ENCODE data around the gene CD84. TPM values are rescaled to one million over a fixed set of nuclear protein-coding genes. Genes with fewer than 3 reads are reported as not detected.

Gene CD84
- total RNA-seq, 2 experiments from 2014 or later: 18.1 to 20.1 TPM

DNA sequence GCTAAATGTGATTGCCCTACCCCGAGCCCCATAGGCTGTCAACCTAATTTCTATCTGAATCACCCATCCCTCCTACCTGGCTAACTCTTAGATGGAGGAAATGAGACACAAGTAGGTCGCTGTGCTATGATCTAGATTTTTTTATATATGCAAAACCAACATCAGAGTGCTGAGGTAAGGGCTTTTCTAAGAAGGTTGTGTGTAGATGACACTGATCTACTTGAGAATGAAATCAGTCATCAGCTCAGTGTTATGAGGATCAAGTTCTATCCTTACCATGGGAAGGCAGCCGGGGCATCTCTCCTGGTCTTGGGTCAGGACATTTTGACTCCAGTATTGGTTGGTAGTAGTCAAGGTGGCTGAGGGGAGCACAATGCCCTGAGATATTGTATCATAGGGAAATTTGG, 43.9 kb upstream of the CD84 start:
- ATAC-seq: peak; percentile 64
- Mint-ChIP-seq H3K27me3 (no peaks in the 10 kb centered on the region), H3K27ac (peak overlapping the region; percentile 98), H3K9me3 (peaks cover 7% of the 10 kb centered on the region), H3K4me3 (peak overlapping the region; percentile 22), H3K4me1 (ENCODE audit: low read depth) (peaks cover 91% of the 10 kb centered on the region), H3K36me3 (ENCODE audit: low read depth) (peaks cover 85% of the 10 kb centered on the region)
- CTCF ChIA-PET: interaction anchor here (0.7 to 2.6 kb wide), 12 partner anchors 9 to 83 kb away, joined by 3 to 10 read pairs (median 4); partner anchors contain the start of gene SLAMF1
- intact Hi-C loops (cut with micrococcal nuclease): no loop called here
- TF ChIP-seq, protein P1, sequence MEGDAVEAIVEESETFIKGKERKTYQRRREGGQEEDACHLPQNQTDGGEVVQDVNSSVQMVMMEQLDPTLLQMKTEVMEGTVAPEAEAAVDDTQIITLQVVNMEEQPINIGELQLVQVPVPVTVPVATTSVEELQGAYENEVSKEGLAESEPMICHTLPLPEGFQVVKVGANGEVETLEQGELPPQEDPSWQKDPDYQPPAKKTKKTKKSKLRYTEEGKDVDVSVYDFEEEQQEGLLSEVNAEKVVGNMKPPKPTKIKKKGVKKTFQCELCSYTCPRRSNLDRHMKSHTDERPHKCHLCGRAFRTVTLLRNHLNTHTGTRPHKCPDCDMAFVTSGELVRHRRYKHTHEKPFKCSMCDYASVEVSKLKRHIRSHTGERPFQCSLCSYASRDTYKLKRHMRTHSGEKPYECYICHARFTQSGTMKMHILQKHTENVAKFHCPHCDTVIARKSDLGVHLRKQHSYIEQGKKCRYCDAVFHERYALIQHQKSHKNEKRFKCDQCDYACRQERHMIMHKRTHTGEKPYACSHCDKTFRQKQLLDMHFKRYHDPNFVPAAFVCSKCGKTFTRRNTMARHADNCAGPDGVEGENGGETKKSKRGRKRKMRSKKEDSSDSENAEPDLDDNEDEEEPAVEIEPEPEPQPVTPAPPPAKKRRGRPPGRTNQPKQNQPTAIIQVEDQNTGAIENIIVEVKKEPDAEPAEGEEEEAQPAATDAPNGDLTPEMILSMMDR (IDR thresholded peaks at IDR 0.05): no peak
- DNase-seq: peak; percentile 75
- POLR2A ChIA-PET: interaction anchor here (0.6 to 2.8 kb wide), 11 partner anchors 10 to 226 kb away, joined by 3 to 15 read pairs (median 4); partner anchors contain the start of genes CD48 and SLAMF1

DNA sequence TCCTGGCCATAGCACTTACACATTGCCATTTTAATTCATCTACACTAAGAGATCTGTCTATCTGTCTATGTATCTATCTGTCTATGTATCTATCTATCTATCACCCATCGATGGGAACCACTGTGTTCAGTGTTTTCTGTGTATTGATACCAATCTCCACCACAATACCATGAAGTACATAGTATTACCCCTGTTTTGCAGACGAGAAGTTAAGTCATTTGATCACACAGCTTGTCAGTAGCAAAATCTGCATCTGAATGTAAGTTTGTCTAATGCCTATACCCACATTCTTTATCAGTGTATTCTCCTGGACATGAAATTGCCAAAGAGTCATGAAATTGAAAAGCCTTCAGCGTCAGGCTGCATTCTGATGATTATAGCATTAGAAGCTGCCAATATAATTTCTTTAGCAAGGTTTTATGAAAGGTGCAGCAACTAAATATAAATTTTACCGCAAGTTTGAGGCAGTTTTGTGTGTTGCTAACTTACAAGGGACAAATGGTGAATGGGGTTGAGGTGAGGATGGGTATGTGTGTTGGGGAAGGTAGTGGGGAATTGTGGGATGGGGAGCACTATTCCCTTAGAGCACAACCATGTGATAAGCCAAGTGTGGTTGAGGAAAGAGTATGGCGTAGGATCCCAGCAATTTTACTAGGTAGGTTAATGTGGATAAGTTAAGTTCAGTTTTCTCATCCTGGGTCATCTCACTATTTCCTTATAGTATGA, 43.4 kb upstream of the CD84 start:
- DNase-seq: no peak
- intact Hi-C loops (cut with micrococcal nuclease): no loop called here
- Mint-ChIP-seq H3K4me3 (no peak overlapping the region), H3K9me3 (peaks cover 7% of the 10 kb centered on the region), H3K27me3 (no peaks in the 10 kb centered on the region), H3K27ac (peak overlapping the region; percentile 98), H3K36me3 (ENCODE audit: low read depth) (peaks cover 85% of the 10 kb centered on the region), H3K4me1 (ENCODE audit: low read depth) (peaks cover 87% of the 10 kb centered on the region)
- POLR2A ChIA-PET: interaction anchor here (0.6 to 2.8 kb wide), 11 partner anchors 10 to 227 kb away, joined by 3 to 15 read pairs (median 4); partner anchors contain the start of genes CD48 and SLAMF1
- ATAC-seq: no peak
- TF ChIP-seq, protein P1 (IDR thresholded peaks at IDR 0.05): no peak
- CTCF ChIA-PET: interaction anchor here (0.7 to 2.6 kb wide), 14 partner anchors 8 to 84 kb away, joined by 3 to 10 read pairs (median 4); partner anchors contain the start of gene SLAMF1

DNA sequence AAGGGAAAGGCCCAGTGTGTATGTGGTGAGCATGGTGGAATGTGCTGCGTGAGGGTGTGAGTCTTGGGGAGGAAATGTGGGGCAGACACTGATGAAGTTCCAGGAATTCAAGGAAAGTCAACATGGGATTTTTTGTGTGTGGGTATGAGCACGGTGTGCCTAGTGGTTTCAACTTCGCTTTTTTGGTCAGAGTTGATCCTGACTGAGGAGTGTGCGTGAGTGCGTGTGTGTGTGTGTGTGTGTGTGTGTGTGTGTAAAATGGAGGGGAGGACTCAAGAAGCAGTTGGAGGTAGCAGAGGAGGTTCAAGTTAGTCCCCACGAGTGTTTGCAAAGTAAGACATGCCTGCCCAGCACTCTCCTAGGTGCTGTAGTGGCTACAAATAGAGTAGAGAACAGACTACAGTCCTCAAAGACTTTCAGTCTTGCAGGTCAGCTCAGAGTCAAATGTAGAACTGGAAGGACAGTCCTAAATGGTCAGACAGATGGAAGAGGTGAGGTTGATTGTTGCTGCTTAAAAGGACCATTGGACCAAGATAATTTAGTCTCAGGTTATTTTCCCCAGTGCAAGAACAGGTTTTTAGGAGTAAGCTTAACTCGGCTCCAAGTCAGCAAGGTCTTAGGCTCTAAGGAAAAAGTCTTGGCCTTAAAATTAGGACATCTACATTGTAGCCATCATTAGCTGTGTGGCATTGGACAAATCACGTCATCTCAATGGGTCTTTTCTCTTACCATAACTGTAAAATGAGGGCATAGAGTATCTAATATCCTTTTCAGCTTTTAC, 42.5 kb upstream of the CD84 start:
- Mint-ChIP-seq H3K36me3 (ENCODE audit: low read depth) (peaks cover 83% of the 10 kb centered on the region), H3K27me3 (no peaks in the 10 kb centered on the region), H3K4me1 (ENCODE audit: low read depth) (peaks cover 82% of the 10 kb centered on the region), H3K27ac (peak overlapping the region; percentile 98), H3K9me3 (peaks cover 7% of the 10 kb centered on the region), H3K4me3 (peak overlapping the region; percentile 15)
- intact Hi-C loops (cut with micrococcal nuclease): no loop called here
- ChIA-PET POLR2A (interaction anchor here (1.5 to 2.8 kb wide), 4 partner anchors 9 to 89 kb away, joined by 3 to 15 read pairs (median 6); partner anchors contain the start of genes CD48 and SLAMF1), CTCF (interaction anchor here (0.6 to 2.6 kb wide), 10 partner anchors 8 to 77 kb away, joined by 3 to 10 read pairs (median 4); partner anchors contain the start of gene SLAMF1)
- TF ChIP-seq, protein P1 (IDR thresholded peaks at IDR 0.05): no peak
- DNase-seq (peak; percentile 51), ATAC-seq (no peak)

DNA sequence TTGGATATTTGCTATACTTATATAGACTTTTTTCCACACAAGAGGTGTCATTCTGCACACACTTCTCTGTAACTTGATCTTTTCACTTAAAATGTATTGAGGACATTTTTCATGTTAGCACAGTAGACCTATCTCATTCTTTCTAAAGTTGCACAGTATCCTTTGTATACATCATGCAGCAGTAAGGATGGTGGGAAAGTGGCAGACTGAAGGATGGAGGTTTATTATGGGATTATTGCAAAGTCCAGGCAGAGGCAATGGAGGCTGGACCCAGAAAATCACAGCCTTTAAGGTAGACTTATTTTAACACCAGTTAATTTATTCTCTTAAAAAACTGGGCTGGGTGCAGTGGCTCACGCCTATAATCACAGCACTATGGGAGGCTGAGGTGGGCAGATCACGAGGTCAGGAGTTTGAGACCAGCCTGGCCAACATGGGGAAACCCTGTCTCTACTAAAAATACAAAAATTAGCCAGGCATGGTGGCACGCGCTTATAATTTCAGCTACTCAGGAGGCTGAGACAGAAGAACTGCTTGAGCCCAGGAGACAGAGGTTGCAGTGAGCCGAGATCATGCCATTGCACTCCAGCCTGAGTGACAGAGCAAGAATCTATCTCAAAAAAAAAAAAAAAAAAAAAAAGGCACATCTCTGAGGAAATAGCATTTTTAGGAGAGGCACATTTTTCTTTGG, 41.8 kb upstream of the CD84 start:
- Mint-ChIP-seq H3K4me3 (peak overlapping the region; percentile 15), H3K4me1 (ENCODE audit: low read depth) (peaks cover 75% of the 10 kb centered on the region), H3K27ac (peak overlapping the region; percentile 98), H3K9me3 (peaks cover 7% of the 10 kb centered on the region), H3K36me3 (ENCODE audit: low read depth) (peaks cover 81% of the 10 kb centered on the region), H3K27me3 (no peaks in the 10 kb centered on the region)
- intact Hi-C loops (cut with micrococcal nuclease): no loop called here
- TF ChIP-seq, protein P1 (IDR thresholded peaks at IDR 0.05): no peak
- CTCF ChIA-PET: interaction anchor here (0.6 to 3.5 kb wide), 10 partner anchors 8 to 515 kb away, joined by 3 to 34 read pairs (median 17); partner anchors contain the start of gene SLAMF1
- POLR2A ChIA-PET: interaction anchor here (0.8 to 2.0 kb wide), 4 partner anchors 11 to 26 kb away, joined by 3 to 5 read pairs (median 3); partner anchors contain the start of gene SLAMF1
- no peak for ATAC-seq
- DNase-seq: no peak

All from activated CD8-positive, alpha-beta T cell treated with anti-CD3 and anti-CD28 coated beads for 36 hours (primary cell).